ENCODE data around the gene TEX12.

The TEX12 gene

DNA sequence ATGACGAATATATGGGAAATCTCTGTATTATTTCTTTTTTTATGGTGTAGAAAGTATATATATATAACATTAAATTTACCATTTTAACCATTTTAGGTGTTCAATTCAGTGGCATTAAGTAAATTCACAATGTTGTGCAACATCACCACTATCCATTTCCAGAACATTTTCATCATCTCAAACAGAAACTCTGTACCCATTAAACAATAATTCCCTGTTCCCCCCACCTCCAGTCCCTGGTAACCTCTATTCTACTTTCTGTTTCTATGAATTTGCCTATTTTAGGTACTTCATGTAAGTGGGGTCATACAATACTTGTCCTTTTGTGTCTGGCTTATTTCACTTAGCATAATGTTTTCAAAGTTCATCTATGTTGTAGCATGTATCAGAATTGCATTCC lies 43.7 kb downstream of the TEX12 start:
- TF ChIP-seq, protein P1, sequence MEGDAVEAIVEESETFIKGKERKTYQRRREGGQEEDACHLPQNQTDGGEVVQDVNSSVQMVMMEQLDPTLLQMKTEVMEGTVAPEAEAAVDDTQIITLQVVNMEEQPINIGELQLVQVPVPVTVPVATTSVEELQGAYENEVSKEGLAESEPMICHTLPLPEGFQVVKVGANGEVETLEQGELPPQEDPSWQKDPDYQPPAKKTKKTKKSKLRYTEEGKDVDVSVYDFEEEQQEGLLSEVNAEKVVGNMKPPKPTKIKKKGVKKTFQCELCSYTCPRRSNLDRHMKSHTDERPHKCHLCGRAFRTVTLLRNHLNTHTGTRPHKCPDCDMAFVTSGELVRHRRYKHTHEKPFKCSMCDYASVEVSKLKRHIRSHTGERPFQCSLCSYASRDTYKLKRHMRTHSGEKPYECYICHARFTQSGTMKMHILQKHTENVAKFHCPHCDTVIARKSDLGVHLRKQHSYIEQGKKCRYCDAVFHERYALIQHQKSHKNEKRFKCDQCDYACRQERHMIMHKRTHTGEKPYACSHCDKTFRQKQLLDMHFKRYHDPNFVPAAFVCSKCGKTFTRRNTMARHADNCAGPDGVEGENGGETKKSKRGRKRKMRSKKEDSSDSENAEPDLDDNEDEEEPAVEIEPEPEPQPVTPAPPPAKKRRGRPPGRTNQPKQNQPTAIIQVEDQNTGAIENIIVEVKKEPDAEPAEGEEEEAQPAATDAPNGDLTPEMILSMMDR (IDR thresholded peaks at IDR 0.05), result no peak

DNA sequence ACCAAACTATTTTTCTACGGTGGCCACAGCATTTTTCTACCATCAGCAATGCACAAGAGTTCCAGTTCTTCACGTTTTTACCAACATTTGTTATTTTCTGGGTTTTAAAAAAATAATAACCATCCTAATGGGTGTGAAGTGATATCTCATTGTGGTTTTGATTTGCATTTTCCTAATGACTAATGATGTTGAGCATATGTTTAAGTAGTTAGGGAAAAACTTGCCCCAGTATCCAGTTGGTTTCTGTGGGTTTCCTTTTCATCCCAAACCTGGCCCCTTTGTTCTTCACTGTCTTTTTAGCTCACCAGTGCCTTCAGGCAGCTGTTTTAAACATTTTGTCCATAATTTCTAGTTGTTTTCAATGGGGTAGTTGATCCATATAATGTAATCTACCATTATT lies 44.4 kb downstream of the TEX12 start:
- TF ChIP-seq, protein P1 (IDR thresholded peaks at IDR 0.05), result no peak

DNA sequence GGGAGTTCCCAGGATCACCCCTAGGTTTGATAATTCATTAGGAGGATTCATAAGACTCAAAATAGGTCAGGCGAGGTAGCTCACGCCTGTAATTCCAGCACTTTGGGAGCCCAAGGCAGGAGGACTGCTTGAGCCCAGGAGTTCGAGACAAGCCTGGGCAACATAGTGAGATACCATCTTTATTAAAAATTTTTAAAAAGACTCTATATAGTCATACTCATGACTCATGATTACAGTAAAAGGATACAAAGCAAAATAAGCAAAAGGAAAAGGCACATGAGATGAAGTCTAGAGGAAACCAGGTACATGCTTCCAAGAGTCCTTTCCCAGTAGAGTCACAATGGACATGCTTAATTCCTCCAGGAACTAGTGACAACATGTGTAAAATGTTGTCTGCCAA lies 45.1 kb downstream of the TEX12 start:
- TF ChIP-seq, protein P1 (IDR thresholded peaks at IDR 0.05), result no peak

DNA sequence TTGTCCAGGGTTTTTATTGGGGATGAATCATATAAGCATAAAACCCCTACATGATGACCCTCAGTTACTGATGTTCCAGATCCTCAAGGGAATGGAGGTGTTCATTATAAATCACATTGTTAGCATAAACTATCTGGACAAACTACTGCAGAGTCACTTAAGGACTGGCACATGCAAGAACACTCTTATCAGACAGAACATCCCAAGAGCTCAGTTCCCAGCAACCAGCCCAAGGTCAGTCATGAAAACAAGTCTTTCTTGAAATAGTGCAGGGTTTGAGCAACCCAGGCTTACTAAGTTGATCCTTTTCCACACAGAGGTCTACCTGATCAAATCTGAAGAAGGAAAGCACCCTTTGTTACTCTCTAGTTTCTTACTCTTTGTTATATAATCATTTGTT lies 45.5 kb downstream of the TEX12 start:
- TF ChIP-seq, protein P1 (IDR thresholded peaks at IDR 0.05), result no peak

DNA sequence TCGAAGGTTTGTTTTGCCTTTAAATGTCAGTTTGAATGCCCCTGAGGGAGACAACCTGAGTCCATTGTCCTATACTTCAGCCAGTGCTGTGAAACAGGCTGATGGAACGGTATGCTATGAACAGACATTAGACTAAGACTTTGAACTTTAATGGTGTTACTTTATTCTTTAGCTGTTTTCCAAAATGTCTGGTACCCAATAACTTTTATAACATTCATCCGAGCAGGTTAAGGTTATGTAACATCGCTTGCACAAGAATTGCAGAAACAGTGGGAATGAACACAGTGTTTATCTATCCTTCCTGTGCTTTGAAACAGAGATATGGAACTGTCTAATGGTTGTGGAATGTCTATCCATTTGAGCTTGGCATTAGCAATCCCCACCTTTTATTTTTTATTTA lies 46.6 kb downstream of the TEX12 start:
- TF ChIP-seq, protein P1 (IDR thresholded peaks at IDR 0.05), result no peak

DNA sequence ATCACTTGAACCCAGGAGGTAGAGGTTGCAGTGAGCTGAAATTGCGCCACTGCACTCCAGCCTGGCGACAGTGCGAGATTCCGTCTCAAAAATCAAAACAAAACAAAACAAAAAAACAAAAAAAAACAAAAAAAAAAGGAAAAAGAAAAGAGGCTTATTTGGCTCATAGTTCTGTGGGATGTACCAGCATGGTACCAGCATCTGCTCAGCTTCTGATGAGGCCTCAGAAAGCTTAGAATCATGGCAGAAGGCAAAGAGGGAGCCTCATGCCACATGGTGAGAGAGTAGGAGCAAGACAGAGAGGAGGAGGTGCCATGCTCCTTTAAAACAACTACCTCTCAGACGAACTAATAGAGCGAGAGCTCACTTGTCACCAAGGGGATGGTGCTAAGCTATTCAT lies 48.4 kb downstream of the TEX12 start:
- TF ChIP-seq, protein P1 (IDR thresholded peaks at IDR 0.05), result no peak

DNA sequence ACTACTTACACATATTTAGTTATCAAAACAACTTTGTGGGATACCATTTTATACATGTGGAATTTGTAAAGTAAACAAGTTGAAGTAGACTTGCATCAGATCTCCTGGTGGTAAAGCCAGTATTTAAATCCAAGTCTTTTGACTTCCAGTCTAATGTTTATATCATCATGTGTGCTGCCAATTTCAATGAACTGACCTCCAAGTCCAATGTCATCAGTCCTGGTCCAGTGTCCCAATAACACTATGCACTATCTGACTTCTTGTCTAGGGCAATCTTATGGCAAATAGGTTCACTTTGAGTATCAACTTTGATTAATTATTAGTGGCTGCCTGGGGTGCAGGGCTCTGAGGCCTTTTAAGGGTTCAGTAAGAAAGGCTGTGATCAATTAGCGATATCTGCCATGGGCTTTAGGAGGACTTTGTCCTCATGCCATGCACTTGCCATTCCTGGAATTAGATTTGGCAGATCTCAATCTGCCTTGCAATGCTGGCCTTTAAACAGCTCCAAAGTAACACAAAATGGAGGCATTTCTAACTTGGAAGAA lies 49.5 kb downstream of the TEX12 start:
- TF ChIP-seq, protein P1 (IDR thresholded peaks at IDR 0.05), result no peak

Data from LNCAP (cell line).